ENCODE data around the gene NRDE2. TPM values are rescaled to one million over a fixed set of nuclear protein-coding genes. Genes with fewer than 3 reads are reported as not detected.
A peak's percentile ranks its signal among the peaks of the same experiment; 100 is the strongest.

NRDE2 gene
- total and polyA plus RNA-seq, 3 donors from 2014 or later = 16.7 to 34.8 (median 31.3) TPM

DNA sequence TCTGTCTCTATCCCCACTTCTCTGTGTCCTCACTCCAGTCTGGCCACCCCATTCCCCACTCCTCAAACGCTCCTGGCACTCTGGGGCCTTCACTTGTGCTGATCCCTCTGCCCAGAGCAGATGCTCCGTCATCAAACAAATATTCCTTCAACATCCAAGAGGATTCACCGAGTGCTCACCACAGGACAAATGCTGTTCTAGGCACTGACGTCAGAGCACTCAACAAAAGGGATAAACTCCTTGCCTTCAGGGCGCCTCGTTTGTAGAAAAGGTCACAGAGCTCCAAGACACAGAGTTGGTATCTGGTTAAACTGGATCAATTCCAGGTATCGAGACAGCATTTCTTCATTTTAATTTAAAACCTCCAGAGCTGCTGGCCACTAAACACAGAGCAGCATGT is 40.0 kb downstream of the NRDE2 start:
- TF ChIP-seq, protein P1, sequence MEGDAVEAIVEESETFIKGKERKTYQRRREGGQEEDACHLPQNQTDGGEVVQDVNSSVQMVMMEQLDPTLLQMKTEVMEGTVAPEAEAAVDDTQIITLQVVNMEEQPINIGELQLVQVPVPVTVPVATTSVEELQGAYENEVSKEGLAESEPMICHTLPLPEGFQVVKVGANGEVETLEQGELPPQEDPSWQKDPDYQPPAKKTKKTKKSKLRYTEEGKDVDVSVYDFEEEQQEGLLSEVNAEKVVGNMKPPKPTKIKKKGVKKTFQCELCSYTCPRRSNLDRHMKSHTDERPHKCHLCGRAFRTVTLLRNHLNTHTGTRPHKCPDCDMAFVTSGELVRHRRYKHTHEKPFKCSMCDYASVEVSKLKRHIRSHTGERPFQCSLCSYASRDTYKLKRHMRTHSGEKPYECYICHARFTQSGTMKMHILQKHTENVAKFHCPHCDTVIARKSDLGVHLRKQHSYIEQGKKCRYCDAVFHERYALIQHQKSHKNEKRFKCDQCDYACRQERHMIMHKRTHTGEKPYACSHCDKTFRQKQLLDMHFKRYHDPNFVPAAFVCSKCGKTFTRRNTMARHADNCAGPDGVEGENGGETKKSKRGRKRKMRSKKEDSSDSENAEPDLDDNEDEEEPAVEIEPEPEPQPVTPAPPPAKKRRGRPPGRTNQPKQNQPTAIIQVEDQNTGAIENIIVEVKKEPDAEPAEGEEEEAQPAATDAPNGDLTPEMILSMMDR (IDR thresholded peaks at IDR 0.05) = no peak
- TF ChIP-seq POLR2A (IDR thresholded peaks at IDR 0.05) = no peak
- no peak for DNase-seq
- H3K4me1 ChIP-seq = peaks cover 15% of the 10 kb centered on the region
- no peak overlapping the region for H3K4me3 ChIP-seq
- intact Hi-C loops (cut with DNase I; ENCODE audit: low total_unique reads) = no loop called here
- no peaks in the 10 kb centered on the region for H3K27me3 ChIP-seq
- no peak overlapping the region for H3K27ac ChIP-seq
- H3K9me3 ChIP-seq = no peaks in the 10 kb centered on the region
- 89 to 94% methylated on average over 7 of the region's 7 CpGs for WGBS, 2 donors
- H3K36me3 ChIP-seq (ENCODE audit: low read depth, missing control alignments) = no peaks in the 10 kb centered on the region

DNA sequence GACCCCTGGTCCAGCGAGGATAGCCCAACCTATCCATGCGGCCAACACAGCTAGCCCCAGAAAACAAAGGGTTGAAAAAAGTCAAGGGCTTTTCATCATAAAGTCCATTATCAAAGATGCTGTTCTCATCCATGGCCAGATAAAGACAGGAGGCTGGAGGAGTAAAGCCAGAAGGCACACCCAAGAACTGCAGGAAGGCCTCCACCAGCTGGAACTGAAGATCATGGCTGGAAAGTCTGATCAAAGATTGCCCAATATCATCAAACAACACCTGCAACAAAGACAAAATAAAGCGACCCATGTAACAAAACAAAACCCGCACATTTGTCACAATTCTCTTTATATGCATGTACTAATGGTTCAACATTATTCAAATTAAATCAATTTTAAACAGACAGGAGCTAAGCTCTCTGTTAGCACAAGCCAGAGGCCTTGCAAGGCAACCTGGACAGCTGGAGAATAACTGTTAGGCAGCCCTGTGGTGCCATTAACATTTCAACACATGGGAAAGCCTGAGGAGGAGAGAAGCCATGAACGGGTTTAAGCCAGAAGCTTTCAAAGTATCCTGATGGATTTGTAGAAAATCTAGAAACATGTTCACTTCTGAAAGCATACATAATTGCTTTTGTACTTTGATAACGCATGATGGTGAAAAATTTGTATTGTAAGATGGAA is 41.3 kb downstream of the NRDE2 start:
- peak; percentile 8 for DNase-seq
- Histone ChIP-seq H3K36me3 (ENCODE audit: low read depth, missing control alignments) (no peaks in the 10 kb centered on the region), H3K9me3 (no peaks in the 10 kb centered on the region), H3K4me3 (no peak overlapping the region), H3K27me3 (no peaks in the 10 kb centered on the region), H3K4me1 (peaks cover 15% of the 10 kb centered on the region), H3K27ac (no peak overlapping the region)
- TF ChIP-seq, protein P1 (IDR thresholded peaks at IDR 0.05) = no peak
- intact Hi-C loops (cut with DNase I; ENCODE audit: low total_unique reads) = no loop called here
- 88% methylated on average over 6 of the region's 6 CpGs for WGBS, 2 donors

DNA sequence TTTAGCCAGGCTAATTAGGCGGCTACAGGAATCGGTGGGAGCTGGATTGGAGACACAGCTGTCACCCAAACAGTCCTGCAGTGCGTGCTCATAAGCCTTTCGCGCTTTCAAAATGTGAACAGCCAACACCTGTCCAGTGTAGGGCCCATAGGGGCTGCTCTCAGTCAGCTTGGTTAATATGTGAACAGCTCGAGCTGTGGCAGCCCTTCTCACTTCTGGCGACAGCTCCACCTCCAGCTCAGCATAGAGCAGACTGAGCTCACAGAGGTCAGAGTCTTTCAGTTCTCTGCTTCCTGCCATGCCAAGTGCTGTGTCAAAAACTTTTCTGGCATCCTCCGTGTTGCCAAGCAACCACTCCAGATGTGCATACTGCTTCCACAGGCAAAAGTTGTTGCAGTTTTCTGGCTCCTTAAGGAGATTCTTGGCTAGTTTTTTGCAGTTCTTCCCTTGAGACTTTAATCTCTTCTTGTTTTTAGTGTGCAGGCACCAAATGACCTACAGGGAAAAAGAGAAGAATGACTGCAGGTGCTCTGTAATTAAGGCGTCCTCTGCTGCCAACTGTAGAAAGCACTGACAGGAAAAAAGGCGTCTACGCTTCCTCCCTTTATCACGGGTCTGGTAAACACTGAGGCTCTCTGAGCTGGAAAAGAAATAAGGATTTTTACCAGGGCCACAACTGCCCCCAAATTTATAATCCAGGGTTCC is 42.9 kb downstream of the NRDE2 start:
- WGBS, 2 donors = 69 to 78% methylated on average over 4 to 12 of the region's 12 CpGs
- H3K27me3 ChIP-seq = no peaks in the 10 kb centered on the region
- H3K9me3 ChIP-seq = no peaks in the 10 kb centered on the region
- DNase-seq = peak; percentile 15
- peaks cover 15% of the 10 kb centered on the region for H3K4me1 ChIP-seq
- intact Hi-C loops (cut with DNase I; ENCODE audit: low total_unique reads) = no loop called here
- H3K27ac ChIP-seq = no peak overlapping the region
- H3K36me3 ChIP-seq (ENCODE audit: low read depth, missing control alignments) = no peaks in the 10 kb centered on the region
- TF ChIP-seq POLR2A (IDR thresholded peaks at IDR 0.05) = no peak
- TF ChIP-seq, protein P1 (IDR thresholded peaks at IDR 0.05) = no peak
- H3K4me3 ChIP-seq = no peak overlapping the region

DNA sequence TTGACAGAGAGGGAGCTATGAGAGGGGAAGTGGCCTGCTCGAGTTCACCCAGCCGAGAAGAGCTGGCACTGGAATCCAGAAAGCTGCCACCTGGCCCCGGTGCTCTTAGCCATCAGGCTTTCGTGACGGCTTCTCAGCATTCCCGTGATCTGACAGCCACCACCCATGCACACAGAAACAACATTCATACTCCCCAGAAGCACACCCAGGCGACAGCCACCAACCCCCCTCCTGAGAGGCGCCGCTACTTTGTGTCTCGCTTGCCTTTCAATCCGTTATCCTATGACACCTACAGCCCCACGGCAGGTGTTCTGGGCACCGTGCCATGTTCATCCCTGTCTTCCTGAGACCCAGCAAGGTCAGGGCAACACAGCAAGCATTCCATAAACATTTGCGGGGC is 44.0 kb downstream of the NRDE2 start:
- intact Hi-C loops (cut with DNase I; ENCODE audit: low total_unique reads) = no loop called here
- H3K27ac ChIP-seq = no peak overlapping the region
- H3K9me3 ChIP-seq = no peaks in the 10 kb centered on the region
- H3K27me3 ChIP-seq = no peaks in the 10 kb centered on the region
- peak; percentile 48 for DNase-seq
- H3K36me3 ChIP-seq (ENCODE audit: low read depth, missing control alignments) = no peaks in the 10 kb centered on the region
- no peak overlapping the region for H3K4me3 ChIP-seq
- peaks cover 15% of the 10 kb centered on the region for H3K4me1 ChIP-seq
- 53 to 73% methylated on average over 14 of the region's 14 CpGs for WGBS, 2 donors
- TF ChIP-seq POLR2A (IDR thresholded peaks at IDR 0.05) = no peak
- TF ChIP-seq, protein P1 (IDR thresholded peaks at IDR 0.05) = no peak

DNA sequence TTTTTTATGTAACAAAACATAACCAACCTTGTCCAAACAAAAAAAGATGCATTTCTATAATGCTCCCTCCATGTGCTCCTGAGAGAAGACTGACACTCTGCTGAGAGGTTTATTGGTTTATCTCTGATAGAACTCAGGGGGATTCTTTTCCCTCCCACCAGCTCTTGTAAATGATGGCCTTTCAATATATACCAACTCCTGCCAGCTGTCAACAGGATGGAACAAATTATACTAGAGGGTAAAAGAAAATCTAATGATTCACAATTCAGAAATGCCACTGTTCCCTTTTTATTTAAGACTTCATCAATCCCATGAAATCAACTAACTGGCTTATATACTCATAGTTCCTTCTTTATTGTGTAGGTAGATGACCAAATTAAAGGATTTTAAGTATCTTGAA is 50.0 kb downstream of the NRDE2 start:
- H3K9me3 ChIP-seq = no peaks in the 10 kb centered on the region
- no peaks in the 10 kb centered on the region for H3K27me3 ChIP-seq
- H3K4me1 ChIP-seq = peaks cover 10% of the 10 kb centered on the region
- TF ChIP-seq, protein P1 (IDR thresholded peaks at IDR 0.05) = no peak
- no peak for TF ChIP-seq POLR2A (IDR thresholded peaks at IDR 0.05)
- no peak for DNase-seq
- no peak overlapping the region for H3K4me3 ChIP-seq
- intact Hi-C loops (cut with DNase I; ENCODE audit: low total_unique reads) = no loop called here
- H3K27ac ChIP-seq = no peak overlapping the region
- no peaks in the 10 kb centered on the region for H3K36me3 ChIP-seq (ENCODE audit: low read depth, missing control alignments)
